Esophagus squamous epithelium (tissue), 5 donors: ENCODE results near the gene HSDL2. TPM values are rescaled to one million over a fixed set of nuclear protein-coding genes. Genes with fewer than 3 reads are reported as not detected.

Experiments
- DNase-seq: peaks from one replicate; lab custom pipeline; 2025; lab: John Stamatoyannopoulos, UW
- H3K27ac ChIP-seq, 4 donors: fragments of 200-600 bp; sonication (generic); one replicate each; pipeline ENCODE4 v1.5.1; 2016 to 2019; ENCODE audit warnings: mild to moderate bottlenecking in 1 of 4
- H3K27me3 ChIP-seq, 4 donors: fragments of 200-600 bp; sonication (generic); 1 replicate in 3 of 4; 2 replicates in 1 of 4; pipeline versions ENCODE4 v1.5.1 to v1.6.0; 2017 to 2021; ENCODE audit warnings: antibody characterized with exemption in 1 of 4
- H3K36me3 ChIP-seq, 3 donors: fragments of 200-600 bp; sonication (generic); one replicate each; pipeline ENCODE4 v1.5.1; 2016 to 2019
- H3K4me1 ChIP-seq, 3 donors: fragments of 200-600 bp; sonication (generic); one replicate each; pipeline ENCODE4 v1.5.1; 2017 to 2019
- H3K4me3 ChIP-seq, 4 donors: fragments of 200-600 bp; sonication (generic); 1 replicate in 3 of 4; 2 replicates in 1 of 4; pipeline ENCODE4 v1.5.1; 2016 to 2019; ENCODE audit warnings: mild to moderate bottlenecking in 2 of 4, moderate library complexity in 1 of 4
- H3K9me3 ChIP-seq, 3 donors: fragments of 200-600 bp; sonication (generic); one replicate each; pipeline ENCODE4 v1.5.1; 2016 to 2019
- CTCF ChIP-seq, 6 experiments: fragments of 450-650 bp in 4 of 6; fragments of 200-600 bp in 2 of 6; sonication (generic) in 2 of 6; IDR thresholded peaks; one replicate each; pipeline ENCODE4 v1.5.1; 2016 to 2019; ENCODE audit warnings: antibody characterized with exemption in 6 of 6, mild to moderate bottlenecking in 4 of 6, moderate library complexity in 4 of 6
- POLR2A ChIP-seq, 4 donors: fragments of 450-650 bp; IDR thresholded peaks; one replicate each; pipeline ENCODE4 v1.6.1; 2017; ENCODE audit warnings: antibody characterized with exemption in 4 of 4, mild to moderate bottlenecking in 4 of 4, moderate library complexity in 3 of 4
- WGBS, 2 donors: methylation state at CpG; one replicate each; pipeline ENCODE4 v1.1.5; 2018; 5-methylcytosine and 5-hydroxymethylcytosine counted together
- intact Hi-C: fragments of 100-400 bp; cut with DNase I; formaldehyde crosslinking; loops from one replicate; pipeline ENCODE4 v1.15.0; 2022
- total RNA-seq, 4 donors: library from RNA; depleted of rRNA; stranded (reverse); fragments of >200 nt; gene quantifications; one replicate each; pipeline ENCODE4 v1.1.0, GENCODE V29; 2016
- donor health status: DM: yes; HTN: yes; CAD: no.

HSDL2 gene
- total RNA-seq, 4 donors from 2014 or later = 18.5 to 49.4 (median 36.0) TPM

DNA sequence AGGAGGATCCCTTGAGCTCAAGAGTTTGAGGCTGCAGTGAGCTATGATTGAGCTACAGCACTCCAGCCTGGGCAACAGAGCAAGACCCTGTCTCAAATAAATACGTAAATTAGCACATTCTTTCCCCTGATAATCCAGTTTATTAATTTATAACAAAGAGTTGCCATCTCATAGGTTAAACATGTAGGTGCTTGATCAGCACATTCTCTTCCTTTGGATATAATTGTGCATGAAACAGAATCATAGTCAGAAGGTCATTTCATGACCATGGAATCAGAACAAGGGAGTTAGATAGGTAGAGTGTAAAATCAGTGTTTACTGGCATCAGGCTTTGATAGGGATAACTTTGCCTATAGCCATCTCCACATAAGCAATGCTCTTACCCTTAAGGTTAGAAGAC lies 63.7 kb downstream of the HSDL2 start:
- TF ChIP-seq POLR2A (IDR thresholded peaks at IDR 0.05) (no peak), CTCF (IDR thresholded peaks at IDR 0.05) (no peak)
- DNase-seq = no peak
- WGBS, 2 donors = 73 to 75% methylated on average over 1 of the region's 1 CpG
- Histone ChIP-seq H3K9me3 (no peaks in the 10 kb centered on the region), H3K4me3 (no peak overlapping the region), H3K27me3 (no peaks in the 10 kb centered on the region), H3K4me1 (peaks cover 0 to 25% (median 4%) of the 10 kb centered on the region in 3 donors), H3K27ac (no peak overlapping the region), H3K36me3 (peaks cover 0 to 52% (median 0%) of the 10 kb centered on the region in 3 donors)
- intact Hi-C loops = no loop called here

- Histone ChIP-seq H3K9me3 (no peaks in the 10 kb centered on the region), H3K36me3 (peaks cover 0 to 39% (median 0%) of the 10 kb centered on the region in 3 donors), H3K4me1 (peaks cover 0 to 18% (median 4%) of the 10 kb centered on the region in 3 donors), H3K4me3 (no peak overlapping the region), H3K27me3 (no peaks in the 10 kb centered on the region), H3K27ac (no peak overlapping the region)
- TF ChIP-seq POLR2A (IDR thresholded peaks at IDR 0.05) = no peak
- TF ChIP-seq CTCF (IDR thresholded peaks at IDR 0.05) = no peak
- intact Hi-C loops = no loop called here
- 29 to 33% methylated on average over 1 of the region's 1 CpG for WGBS, 2 donors
- no peak for DNase-seq
Measured at GRCh38 chr9:112445196-112445595, 65.3 kb downstream of the HSDL2 start.

DNA sequence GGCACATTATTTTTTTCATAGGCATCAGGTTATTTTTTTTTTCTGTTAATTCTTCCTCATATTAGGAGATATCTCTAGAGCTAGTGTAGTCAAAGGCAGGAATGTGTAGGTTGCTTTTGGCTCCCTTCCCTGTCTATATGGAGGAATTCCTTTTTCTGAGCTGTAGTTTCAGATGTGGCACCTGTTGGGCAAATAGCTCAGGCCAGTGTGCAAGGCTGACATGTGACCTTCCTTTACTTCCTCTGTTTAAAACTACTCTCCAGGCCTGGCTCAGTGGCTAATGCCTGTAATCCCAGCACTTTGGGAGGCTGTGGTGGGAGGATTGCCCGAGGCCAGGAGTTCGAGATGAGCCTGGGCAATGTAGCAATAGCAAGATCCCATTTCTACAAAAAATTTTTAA lies 66.2 kb downstream of the HSDL2 start:
- no peak for DNase-seq
- no peaks in the 10 kb centered on the region for H3K27me3 ChIP-seq
- 100% methylated on average over 2 of the region's 2 CpGs; no CpG with 5 or more reads in 1 of the 2 donors for WGBS, 2 donors
- H3K4me1 ChIP-seq = peaks cover 0 to 18% (median 4%) of the 10 kb centered on the region in 3 donors
- no peak overlapping the region for H3K27ac ChIP-seq
- H3K4me3 ChIP-seq = no peak overlapping the region
- H3K9me3 ChIP-seq = no peaks in the 10 kb centered on the region
- peaks cover 0 to 31% (median 0%) of the 10 kb centered on the region in 3 donors for H3K36me3 ChIP-seq
- TF ChIP-seq CTCF (IDR thresholded peaks at IDR 0.05) (no peak), POLR2A (IDR thresholded peaks at IDR 0.05) (no peak)
- intact Hi-C loops = no loop called here

DNA sequence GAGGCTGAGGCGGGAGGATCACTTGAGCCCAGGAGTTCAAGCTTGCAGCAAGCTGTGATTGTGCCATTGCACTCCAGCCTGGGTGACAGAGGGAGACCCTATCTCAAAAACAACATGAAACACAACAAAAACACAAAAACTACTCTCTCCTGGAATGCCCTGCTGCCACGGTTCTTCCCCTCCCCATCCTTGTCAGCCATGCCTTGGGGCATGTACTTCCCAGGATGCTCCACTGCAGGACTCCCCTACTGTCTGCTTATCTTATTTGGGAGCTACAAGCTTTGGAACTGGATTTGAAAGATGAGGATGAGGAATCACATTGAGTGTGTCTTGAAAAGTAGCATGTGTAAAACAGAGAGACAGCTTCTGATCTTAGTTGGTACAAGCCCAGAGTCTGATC lies 66.6 kb downstream of the HSDL2 start:
- TF ChIP-seq CTCF (IDR thresholded peaks at IDR 0.05) = no peak
- no peak for TF ChIP-seq POLR2A (IDR thresholded peaks at IDR 0.05)
- Histone ChIP-seq H3K27me3 (no peaks in the 10 kb centered on the region), H3K27ac (peak overlapping the region in 1 of 4 donors; percentile 31), H3K4me1 (peaks cover 0 to 18% (median 4%) of the 10 kb centered on the region in 3 donors), H3K36me3 (peaks cover 0 to 26% (median 0%) of the 10 kb centered on the region in 3 donors), H3K9me3 (no peaks in the 10 kb centered on the region), H3K4me3 (no peak overlapping the region)
- 67 to 70% methylated on average over 1 to 2 of the region's 2 CpGs for WGBS, 2 donors
- intact Hi-C loops = no loop called here
- DNase-seq = no peak

GRCh38 chr9:112447283-112447761 lies 67.4 kb downstream of the HSDL2 start:
- no peak overlapping the region for H3K4me3 ChIP-seq
- H3K27ac ChIP-seq = peak overlapping the region in 2 of 4 donors; percentile 10 to 31
- no peaks in the 10 kb centered on the region for H3K9me3 ChIP-seq
- peaks cover 0 to 21% (median 0%) of the 10 kb centered on the region in 3 donors for H3K36me3 ChIP-seq
- intact Hi-C loops = no loop called here
- no peak for TF ChIP-seq CTCF (IDR thresholded peaks at IDR 0.05)
- H3K27me3 ChIP-seq = no peaks in the 10 kb centered on the region
- 16 to 26% methylated on average over 2 of the region's 2 CpGs for WGBS, 2 donors
- peaks cover 0 to 18% (median 4%) of the 10 kb centered on the region in 3 donors for H3K4me1 ChIP-seq
- DNase-seq = no peak
